ENCODE data around the gene UNC45B. TPM values are rescaled to one million over a fixed set of nuclear protein-coding genes. Genes with fewer than 3 reads are reported as not detected.

UNC45B gene
- polyA plus RNA-seq, 1 donor from 2014 or later = not detected

DNA sequence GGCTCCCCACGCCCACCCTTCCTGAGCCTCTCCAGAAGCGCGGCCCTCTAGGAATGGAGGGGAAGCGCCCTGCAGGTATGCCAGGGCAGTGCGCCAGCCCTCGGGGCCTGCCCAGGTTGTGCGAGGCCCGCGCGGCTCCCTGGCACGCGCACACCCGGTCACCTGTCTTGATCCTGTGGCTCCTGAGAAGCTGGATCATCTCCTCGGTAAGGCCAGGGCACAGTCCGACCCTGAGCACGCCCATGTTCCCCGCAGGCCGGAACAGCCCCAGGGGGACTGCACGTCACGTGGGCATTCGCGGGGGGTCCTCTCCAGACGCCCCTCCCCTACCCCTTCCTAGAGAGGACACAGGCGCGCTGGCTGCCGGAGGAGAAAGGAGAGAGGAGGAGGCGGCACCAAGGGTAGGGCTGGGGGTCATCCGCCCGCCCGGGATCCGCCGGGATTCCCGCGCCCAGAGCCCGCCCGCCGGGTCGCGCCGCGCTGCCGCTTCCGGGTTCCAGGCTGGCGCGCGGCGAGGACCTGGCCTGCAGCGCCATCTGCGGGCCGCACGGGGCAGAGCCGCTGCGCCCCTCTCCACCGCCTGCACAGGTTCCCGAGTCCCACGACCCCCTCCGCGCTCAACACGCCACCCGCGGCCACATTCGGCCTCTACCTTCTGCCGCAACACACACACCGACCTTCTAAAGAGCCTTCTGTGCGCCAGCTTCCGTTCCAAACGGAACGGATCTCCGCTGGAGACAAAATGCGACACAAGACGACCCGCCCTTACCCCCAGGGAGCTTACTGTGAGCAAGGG lies 28.0 kb upstream of the UNC45B start, which contains the start of gene RAD51D:
Gene RAD51D (minus strand): TSS at position 491 of the 796 bp plus-strand sequence. CDS start 247 bp downstream, at position 244.
- Histone ChIP-seq H3K27ac (ENCODE audit: low read length) (peak within 1 kb of the TSS; percentile 28), H3K27me3 (ENCODE audit: insufficient read depth, low read depth, low read length) (no peaks in the 10 kb centered on the region), H3K4me2 (ENCODE audit: low read length) (peak within 1 kb of the TSS; percentile 78), H3K79me2 (replicated peaks; ENCODE audit: insufficient read depth, low read length) (no peaks in the 10 kb centered on the region), H2AFZ (ENCODE audit: low read depth, low read length) (peak within 1 kb of the TSS; percentile 90), H3K9ac (ENCODE audit: low read length) (peak within 1 kb of the TSS; percentile 72), H3K36me3 (ENCODE audit: insufficient read depth, low read length) (no peaks in the 10 kb centered on the region), H4K20me1 (ENCODE audit: insufficient read depth) (no peaks in the 10 kb centered on the region), H3K9me3 (ENCODE audit: low read length) (no peaks in the 10 kb centered on the region), H3K9me2 (ENCODE audit: insufficient read depth, low read length) (no peaks in the 10 kb centered on the region), H3F3A (ENCODE audit: insufficient read depth, low read length, poor library complexity, severe bottlenecking) (no peaks in the 10 kb centered on the region), H3K4me3 (ENCODE audit: low read length) (peak within 1 kb of the TSS; percentile 89)
- peak; percentile 15 for TF ChIP-seq POLR2AphosphoS5 (IDR thresholded peaks at IDR 0.05)
- TF ChIP-seq RAD21 (conservative IDR thresholded peaks at IDR 0.05) = peak; percentile 95
- peak; percentile 99 for TF ChIP-seq CTCF (IDR thresholded peaks at IDR 0.05; ENCODE audit: poor library complexity, severe bottlenecking)
- peak; percentile 91 for TF ChIP-seq MXI1 (conservative IDR thresholded peaks at IDR 0.05; ENCODE audit: poor library complexity, severe bottlenecking)
- peak; percentile 59 for TF ChIP-seq EP300 (conservative IDR thresholded peaks at IDR 0.05; ENCODE audit: poor library complexity, severe bottlenecking)
- peak; percentile 97 for TF ChIP-seq SMC3 (conservative IDR thresholded peaks at IDR 0.05; ENCODE audit: poor library complexity)
- TF ChIP-seq TAF1 (IDR thresholded peaks at IDR 0.05; ENCODE audit: low read depth) = peak; percentile 17
- TF ChIP-seq EZH2 (IDR thresholded peaks at IDR 0.05; ENCODE audit: borderline replicate concordance, insufficient read depth, low read length, poor library complexity, severe bottlenecking) = no peak
- TF ChIP-seq REST (IDR thresholded peaks at IDR 0.05; ENCODE audit: borderline replicate concordance) = peak; percentile 17

DNA sequence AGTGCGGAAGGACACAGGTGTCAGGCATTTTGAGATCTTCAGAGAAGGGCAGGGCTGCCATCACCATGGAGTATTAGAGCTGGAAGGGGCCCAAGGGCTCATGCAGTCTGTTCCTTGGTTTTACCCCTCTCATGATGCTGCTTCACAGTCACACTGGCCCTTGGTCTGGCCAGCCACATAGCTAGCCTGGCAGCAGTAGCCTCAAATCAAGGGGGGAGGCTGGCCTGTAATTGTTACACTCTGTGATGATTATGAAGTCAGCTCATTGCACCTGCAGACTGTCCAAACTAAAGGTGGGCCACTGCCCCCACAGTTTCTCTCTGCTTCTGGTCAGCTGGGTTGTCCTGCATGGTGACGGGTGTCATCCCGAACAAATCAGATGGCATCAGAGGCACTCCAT lies 26.3 kb upstream of the UNC45B start, which contains the start of gene FNDC8:
Gene FNDC8 (plus strand): TSS at position 301 of the 400 bp plus-strand sequence. CDS start 79 bp downstream, at position 380.
- no peaks in the 10 kb centered on the region for H3K9me2 ChIP-seq (ENCODE audit: insufficient read depth, low read length)
- no peaks in the 10 kb centered on the region for H3F3A ChIP-seq (ENCODE audit: insufficient read depth, low read length, poor library complexity, severe bottlenecking)
- H3K9me3 ChIP-seq (ENCODE audit: low read length) = no peaks in the 10 kb centered on the region
- no peak within 1 kb of the TSS for H2AFZ ChIP-seq (ENCODE audit: low read depth, low read length)
- H3K27me3 ChIP-seq (ENCODE audit: insufficient read depth, low read depth, low read length) = no peaks in the 10 kb centered on the region
- no peaks in the 10 kb centered on the region for H3K36me3 ChIP-seq (ENCODE audit: insufficient read depth, low read length)
- H3K27ac ChIP-seq (ENCODE audit: low read length) = no peak within 1 kb of the TSS
- H3K9ac ChIP-seq (ENCODE audit: low read length) = no peak within 1 kb of the TSS
- H4K20me1 ChIP-seq (ENCODE audit: insufficient read depth) = no peaks in the 10 kb centered on the region
- H3K4me2 ChIP-seq (ENCODE audit: low read length) = no peak within 1 kb of the TSS
- no peaks in the 10 kb centered on the region for H3K79me2 ChIP-seq (replicated peaks; ENCODE audit: insufficient read depth, low read length)
- H3K4me3 ChIP-seq (ENCODE audit: low read length) = no peak within 1 kb of the TSS
- TF ChIP-seq EP300 (conservative IDR thresholded peaks at IDR 0.05; ENCODE audit: poor library complexity, severe bottlenecking) = no peak
- no peak for TF ChIP-seq MXI1 (conservative IDR thresholded peaks at IDR 0.05; ENCODE audit: poor library complexity, severe bottlenecking)
- no peak for TF ChIP-seq EZH2 (IDR thresholded peaks at IDR 0.05; ENCODE audit: borderline replicate concordance, insufficient read depth, low read length, poor library complexity, severe bottlenecking)
- TF ChIP-seq SMC3 (conservative IDR thresholded peaks at IDR 0.05; ENCODE audit: poor library complexity) = no peak
- no peak for TF ChIP-seq POLR2AphosphoS5 (IDR thresholded peaks at IDR 0.05)
- no peak for TF ChIP-seq TAF1 (IDR thresholded peaks at IDR 0.05; ENCODE audit: low read depth)
- TF ChIP-seq CTCF (IDR thresholded peaks at IDR 0.05; ENCODE audit: poor library complexity, severe bottlenecking) = no peak
- no peak for TF ChIP-seq REST (IDR thresholded peaks at IDR 0.05; ENCODE audit: borderline replicate concordance)
- TF ChIP-seq RAD21 (conservative IDR thresholded peaks at IDR 0.05) = no peak
